GM21825 (cell line): ENCODE results near the gene CBARP.

ENCODE experiments used
- ATAC-seq: cut with Tn5 transposase; IDR thresholded peaks from one replicate; pipeline ENCODE4 v1.9.1; 2021; ENCODE audit warnings: mild to moderate bottlenecking, moderate library complexity; ENCODE audit not compliant: unreplicated experiment

CBARP gene

GRCh38 chr19:1229056-1229923 is 8.5 kb downstream of the CBARP start:
- no peak for ATAC-seq

GRCh38 chr19:1228161-1228957 is 9.4 kb downstream of the CBARP start:
- ATAC-seq = no peak

- no peak for ATAC-seq
Measured at GRCh38 chr19:1227304-1228054, 10.3 kb downstream of the CBARP start.

DNA sequence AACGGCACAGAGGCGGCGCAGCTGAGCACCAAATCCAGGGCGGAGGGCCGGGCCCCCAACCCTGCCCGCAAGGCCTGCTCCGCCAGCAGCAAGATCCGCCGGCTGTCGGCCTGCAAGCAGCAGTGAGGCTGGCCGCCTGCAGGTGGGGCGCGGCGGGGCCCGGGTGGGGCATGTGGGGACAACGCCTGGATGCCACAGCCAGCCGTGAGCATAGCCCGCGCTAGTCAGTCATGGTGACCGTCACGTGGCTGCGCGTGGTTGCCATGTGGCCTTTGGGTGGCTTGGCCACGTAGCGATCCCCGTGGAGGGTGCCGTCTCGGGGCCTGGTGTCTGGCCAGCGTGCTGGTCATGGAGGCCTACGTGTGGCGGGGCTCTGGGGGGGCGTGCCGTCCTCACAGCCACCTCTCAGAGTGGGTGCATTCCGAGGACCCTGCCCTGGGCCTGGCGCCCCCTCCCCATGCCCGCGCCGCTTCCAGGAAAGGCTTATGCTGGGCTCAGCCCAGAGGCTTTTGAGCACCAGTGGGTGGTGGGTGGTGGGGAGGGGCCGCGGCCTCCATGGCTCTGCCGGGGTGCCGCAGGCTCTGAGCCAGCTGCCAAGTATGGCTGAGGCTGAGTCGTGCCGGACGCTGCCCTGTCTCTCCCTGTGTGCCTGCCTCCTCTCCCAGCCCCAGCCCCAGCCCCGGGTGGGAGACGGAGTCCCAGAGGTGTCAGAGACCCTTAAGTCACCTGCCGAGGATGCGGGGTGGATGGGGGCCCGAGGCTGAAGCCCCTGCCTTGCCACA is 11.1 kb downstream of the CBARP start:
- ATAC-seq = no peak

- no peak for ATAC-seq
Measured at GRCh38 chr19:1226227-1226518, 11.6 kb downstream of the CBARP start.

- no peak for ATAC-seq
Measured at GRCh38 chr19:1225440-1226226, 12.2 kb downstream of the CBARP start.

DNA sequence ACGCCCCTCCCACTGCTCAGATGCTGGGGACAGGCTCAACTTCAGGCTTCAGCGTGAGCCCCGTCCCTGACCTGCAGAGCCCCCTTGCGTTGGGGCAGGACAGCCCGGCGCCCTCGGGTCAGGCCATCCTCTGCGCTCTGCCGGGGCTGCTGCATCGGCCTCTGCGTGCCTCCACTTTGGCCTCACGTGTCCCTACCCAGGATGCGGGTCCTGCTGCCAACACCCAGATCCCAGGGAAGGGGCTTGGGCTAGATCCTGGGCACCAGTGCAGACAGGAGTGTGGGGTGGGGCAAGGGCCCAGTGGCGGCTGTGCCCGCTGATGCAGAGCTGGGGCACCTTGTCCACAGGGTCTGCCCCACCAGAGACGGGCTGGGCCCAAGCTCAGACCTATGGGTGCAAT is 13.0 kb downstream of the CBARP start:
- no peak for ATAC-seq

DNA sequence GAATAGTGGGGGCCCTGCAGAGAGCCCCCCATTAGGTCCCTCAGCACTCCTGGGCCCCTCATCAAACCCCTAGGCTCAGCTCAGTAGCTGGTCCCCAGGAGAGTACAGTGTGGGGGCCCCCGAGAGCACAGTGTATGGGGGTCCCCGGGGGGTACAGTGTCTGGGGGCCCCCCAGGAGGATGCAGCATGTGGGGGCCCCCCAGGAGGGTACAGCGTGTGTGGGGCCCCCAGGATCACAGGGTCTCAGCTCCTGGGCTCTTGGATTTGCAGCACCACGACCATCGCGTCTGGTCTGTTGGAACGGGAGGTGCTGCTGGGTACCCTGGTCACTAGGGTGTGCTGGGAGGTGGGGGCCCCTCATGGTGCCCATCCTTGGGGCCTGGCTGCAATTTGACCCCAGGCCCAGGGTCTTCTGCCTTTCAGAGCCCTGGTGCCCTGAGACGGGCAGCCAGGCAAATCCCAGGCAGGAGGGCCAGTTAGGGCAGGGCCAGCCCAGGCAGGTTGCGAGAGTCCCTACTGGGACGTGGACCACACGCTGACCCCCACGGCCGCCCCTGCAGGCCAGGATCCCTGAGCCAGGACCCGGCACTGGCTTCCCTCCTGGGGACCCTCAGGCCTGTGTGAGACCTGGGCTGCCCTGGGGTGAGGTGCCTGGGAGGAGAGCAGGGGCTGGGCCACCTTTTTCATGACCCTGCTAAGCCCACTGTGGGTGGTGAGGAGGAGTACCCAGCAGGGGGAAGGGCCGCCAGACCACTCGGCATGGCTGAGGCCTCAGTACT is 13.6 kb downstream of the CBARP start:
- no peak for ATAC-seq

GRCh38 chr19:1223018-1223855 is 14.6 kb downstream of the CBARP start:
- no peak for ATAC-seq

- ATAC-seq = no peak
Measured at GRCh38 chr19:1222394-1222793, 15.4 kb downstream of the CBARP start.

DNA sequence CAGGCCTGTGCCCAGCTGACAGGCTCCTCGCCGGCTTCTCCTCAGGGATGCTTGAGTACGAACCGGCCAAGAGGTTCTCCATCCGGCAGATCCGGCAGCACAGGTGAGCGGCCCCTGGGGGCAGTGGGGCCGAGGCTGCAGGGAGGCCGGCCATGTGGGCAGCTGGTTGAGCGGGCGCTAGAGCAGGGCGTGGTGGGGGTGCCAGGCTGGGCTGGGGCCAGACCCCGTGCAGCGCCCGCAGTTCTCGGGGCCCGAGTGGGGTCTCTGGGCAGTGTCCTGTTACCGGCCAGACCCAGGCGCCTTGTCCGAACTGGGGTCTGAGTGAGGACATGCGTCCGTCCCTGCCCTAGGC is 15.9 kb downstream of the CBARP start:
- no peak for ATAC-seq

DNA sequence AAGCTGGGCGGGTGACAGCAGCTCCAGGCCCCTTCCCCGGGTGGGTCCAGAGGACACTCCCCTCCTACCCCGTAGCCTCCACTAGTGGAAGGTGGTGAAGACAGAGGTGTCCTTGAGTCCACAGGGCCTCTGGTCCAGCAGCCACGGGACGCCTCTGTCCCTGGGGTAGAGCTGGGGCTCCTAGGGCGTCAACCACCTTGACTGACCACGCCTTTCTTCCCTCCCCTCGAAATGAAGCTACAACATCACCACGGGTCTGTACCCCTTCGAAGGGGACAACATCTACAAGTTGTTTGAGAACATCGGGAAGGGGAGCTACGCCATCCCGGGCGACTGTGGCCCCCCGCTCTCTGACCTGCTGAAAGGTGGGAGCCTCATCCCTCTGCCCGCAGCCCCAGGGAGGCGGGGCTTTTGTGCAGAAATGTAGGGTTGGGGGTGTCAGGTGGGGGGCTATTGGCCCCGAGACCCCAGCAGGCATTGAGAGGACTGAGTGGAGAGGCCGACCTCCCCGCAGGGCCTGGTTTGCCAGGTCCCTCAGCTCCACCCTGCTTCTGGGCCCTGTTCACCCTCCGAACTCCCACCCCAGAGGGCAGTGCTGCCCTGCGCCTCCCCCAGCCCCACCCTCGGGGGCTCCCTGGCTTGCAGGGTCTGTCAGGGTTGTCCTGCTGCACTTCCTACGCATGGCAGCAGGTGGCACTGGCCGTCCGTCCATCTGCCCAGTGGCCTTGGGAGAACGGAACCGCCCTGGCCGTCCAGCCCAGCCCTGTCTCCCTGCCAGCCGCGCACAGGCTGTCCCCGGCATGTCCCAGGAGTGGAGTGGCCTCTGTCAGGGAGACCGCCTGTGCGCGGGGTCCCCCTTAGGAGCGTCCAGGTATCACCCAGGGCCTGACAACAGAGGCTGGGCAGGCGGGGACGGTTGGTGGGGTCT is 16.6 kb downstream of the CBARP start:
- ATAC-seq = no peak

GRCh38 chr19:1220477-1220930 is 17.3 kb downstream of the CBARP start:
- ATAC-seq = no peak

GRCh38 chr19:1219786-1220476 is 17.9 kb downstream of the CBARP start:
- ATAC-seq = no peak

GRCh38 chr19:1218751-1219567 is 18.8 kb downstream of the CBARP start:
- no peak for ATAC-seq

DNA sequence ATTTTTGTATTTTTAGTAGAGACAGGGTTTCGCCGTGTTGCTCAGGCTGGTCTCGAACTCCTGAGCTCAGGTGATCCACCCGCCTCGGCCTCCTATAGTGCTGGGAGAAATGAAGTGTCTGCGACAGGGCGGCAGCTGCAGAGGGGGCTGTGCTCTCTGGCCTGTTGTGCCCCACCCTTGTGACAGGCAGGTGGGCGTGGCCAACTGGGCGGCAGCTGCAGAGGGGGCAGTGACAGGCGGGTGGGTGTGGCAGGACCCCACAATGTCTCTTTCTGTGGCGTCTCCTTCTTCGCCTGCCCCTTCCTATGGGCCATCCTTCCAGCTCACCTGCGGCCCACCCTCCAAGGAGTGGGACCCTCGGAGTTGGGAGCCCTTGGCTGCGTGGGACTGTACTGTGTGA is 20.4 kb downstream of the CBARP start:
- ATAC-seq = no peak
